NCI-H2029 treated with DMSO at 0.1 percent for 48 hours (cell line): ENCODE results near the gene KCP.

Experiments used
- DNase-seq: peaks from one replicate; lab custom pipeline; 2025; lab: John Stamatoyannopoulos, UW

Gene KCP

DNA sequence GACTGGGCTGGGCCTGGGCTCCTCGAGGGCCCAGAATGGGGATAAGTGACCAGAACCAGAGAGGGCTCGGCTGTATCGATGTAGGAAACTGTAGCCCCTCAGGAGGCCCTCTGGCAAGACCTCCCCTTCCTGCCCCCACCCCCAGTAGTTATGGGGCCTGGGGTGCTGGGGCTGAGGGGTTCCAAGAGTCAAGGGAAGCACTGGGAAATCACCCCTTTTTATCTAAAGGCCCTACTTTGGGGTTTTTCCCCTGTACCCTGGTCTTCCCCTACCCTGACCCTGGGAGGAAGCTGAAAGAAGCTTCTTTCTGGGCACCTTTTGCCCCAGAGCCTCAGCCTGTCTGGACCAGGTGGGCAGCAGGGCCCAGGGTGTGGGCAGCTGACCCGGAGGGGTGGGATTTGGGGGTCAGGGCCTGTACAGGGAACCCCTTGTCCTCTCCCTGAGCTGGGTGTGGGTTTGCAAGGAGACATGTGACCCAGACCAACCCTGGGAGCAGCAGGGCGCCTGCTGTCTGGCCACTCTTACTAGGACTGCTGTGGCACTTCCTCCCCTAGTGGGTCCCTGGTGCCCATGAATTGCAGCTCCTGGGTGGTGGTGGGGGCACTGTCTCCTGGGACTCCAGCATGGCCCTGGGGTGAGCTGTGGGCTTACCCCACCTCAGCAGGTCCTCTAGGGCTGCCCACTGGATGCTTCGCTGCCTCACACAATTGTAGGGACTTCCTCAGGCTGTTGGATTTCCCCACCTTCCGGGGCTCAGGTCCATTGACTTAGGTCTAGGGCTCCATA is 28.8 kb upstream of the KCP start:
- DNase-seq = no peak

GRCh38 chr7:128938544-128939074 is 28.1 kb upstream of the KCP start:
- no peak for DNase-seq

DNA sequence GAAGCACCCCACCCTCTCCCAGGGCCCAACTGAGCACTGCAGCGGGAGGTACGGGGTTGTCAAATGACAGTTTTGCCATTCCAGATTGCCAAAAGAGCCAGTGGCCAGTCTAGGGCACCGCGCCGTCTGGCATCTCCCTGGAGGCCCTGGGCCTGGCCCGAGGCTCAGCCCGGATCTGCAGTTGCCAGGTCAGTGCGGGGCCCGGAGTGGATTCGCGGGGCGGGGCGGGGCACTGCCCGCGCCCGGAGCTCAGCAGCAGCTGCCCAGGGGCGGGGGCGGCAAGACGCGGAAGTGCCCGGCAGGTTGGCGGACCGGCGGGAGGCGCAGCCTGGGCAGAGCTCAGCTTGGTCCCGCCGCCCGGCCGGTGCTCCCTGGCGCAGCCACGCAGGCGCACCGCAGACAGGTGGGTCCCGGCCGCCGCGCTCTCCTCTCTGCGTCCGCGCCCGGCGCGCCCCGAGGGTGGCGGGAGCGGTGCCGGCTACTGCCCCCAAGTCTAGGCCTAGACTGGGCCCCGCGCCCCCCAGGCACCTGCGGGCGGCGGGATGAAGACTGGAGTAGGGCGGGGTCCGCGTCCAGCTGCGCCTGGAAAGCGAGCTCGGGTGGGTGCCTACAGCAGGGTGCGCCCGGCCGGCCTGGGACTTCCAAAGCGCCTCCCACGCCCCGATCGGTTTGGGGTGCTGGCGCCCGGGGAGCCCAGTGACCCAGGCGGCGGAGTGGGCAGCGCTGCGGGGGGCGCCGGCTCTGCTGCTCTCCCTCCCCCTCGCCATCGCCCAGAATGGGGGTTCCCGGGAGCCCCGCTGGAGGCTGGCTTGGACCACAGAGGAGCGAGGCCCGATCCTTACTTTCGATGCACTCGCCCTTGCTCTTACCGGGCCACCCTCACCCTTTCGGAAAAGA is 27.4 kb upstream of the KCP start, which contains the start of gene IRF5:
Gene IRF5, plus strand, starts transcription at position 281 of the 897 bp plus-strand sequence. CDS start 4,155 bp downstream, outside the sequence.
- DNase-seq = no peak

- no peak for DNase-seq
Measured at GRCh38 chr7:128937271-128937646, 26.8 kb upstream of the KCP start.

GRCh38 chr7:128936798-128937197 is 26.3 kb upstream of the KCP start:
- DNase-seq = no peak

- DNase-seq = no peak
Measured at GRCh38 chr7:128935342-128935730, 24.8 kb upstream of the KCP start.

DNA sequence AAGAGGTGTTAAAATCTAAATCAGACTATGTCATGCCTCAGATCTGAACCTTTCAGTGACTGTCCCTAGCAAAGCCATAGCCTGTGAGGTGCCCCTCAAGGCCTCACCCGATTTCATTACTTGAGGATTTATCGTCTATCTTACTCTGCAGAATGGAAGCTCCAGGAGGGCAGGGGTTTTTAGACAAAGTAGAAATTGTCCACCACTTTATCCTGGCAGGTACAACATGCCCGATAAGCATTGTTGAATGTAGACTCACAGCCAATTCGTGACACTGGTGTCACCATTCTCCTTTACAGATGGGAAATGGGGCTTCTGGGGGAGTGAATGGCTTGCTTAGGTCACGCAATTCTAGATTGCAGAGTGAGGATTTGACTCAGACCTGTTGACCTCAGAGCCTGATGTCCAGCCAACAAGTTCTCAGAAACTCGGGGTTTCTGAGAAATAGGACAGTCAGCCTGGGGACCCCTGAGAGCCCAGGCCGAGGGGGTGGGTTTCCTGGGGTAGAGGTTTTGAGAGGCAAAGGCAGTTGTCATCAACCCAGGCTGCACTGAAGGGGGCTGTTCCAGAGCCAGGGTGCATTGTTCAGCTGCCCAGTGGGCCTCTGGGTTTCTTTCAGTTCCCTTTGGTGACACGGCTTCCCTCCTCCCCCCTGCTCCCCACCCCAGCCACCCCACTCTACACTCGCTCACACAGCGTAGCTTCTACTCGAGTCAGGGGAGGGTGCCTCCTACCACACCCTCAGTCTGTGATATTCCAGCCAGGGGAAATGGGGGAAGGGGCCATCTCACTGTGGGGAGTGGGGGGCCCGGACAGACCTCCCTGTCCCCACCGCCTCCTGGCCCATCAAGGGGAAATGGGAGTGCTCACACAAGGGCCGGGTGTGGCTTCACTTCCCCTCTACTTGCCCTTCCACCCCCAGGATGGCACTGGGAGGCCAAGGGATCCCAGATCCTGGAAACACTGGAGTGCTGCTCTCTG is 24.1 kb upstream of the KCP start:
- no peak for DNase-seq

DNA sequence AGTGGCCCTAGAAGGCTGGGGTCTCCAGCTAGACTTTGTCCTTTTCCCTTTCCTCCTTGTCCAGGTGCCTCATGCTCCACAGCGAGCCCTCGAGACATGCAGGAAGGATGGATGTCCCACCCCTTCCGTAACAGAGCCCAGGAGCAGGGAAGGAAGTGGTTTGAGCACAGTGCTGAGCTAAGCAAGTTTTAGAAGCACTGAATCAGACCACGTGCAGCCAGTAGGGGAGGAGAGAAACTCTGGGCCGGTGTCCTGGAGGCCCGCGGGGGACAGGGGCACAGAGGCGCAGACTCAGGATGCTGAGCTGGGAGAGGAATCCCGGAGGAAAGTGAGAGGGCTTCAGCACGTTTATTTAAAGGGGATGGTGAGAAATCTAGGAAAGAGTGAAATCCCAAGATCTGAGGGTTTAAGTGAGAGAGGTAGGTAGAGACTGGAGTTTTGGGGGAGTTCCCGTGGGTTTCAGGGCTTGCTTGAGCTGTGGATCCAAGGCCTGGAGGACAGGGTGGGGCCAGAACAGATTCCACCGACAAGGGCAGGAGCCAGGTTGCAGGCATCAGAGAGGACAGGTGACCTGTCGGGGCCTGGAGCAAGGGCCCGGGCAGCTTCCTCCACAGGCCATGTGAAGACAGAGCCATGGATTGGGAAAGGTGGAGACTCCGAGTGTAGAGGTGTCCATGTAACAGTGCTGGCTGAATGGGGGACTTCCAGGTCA is 22.8 kb upstream of the KCP start:
- no peak for DNase-seq

DNA sequence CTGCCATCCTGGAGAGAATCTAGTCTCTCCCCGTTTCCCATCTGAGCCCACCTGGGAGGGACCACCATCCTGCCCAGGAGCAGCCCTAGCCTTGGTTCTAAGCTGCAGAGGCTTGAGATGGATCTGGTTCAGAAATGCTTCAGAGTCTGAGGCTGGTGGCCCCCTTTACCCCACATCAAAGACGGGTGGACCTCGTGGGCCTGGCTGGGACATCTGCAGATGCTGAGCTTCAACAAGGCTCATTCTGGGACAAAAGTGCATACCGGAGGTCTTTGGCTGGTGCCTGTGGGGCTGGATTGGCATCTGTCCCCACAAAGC is 22.3 kb upstream of the KCP start:
- no peak for DNase-seq

DNA sequence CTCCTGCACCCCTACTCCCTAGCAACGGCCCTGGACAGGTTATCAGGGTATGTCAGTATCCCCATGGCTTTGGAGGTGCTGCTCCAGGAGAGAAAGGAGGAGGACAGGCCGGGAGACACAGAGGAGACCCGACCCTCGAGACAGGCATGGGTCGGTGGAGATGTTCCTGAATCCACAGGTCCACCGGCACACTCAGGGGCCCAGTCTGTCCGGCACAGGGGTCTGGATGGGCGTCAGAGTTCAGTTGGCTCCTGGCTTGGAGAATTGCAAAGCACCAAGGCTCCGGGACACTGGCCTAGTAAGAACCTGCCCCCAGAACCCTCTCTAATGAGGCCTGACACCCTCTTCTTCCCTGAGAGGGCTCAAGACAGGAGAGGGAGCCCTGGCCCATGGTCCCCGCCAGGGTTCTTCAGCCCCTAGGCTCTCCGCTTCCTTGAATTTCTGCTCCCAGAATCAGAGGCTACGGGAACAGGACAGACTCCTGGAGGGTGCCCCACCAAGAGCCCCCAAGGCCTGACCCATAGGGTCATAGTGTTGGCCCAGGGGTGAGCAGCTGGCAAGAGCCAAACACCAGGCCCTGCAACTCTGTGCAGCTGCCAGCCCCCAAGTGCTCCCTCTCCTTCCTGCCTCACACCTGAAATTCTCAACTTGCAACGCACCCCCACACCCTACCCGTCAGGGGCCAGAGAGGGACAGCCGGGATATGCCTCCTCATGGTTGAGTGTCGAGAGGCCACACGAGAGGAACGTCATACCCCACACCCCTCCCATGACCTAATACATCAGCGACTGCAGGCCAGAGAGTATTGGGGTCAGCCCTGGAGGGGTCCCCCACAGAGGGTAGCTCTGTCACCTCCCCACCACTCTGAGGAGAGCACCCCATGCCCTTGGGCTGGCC is 21.7 kb upstream of the KCP start:
- no peak for DNase-seq

DNA sequence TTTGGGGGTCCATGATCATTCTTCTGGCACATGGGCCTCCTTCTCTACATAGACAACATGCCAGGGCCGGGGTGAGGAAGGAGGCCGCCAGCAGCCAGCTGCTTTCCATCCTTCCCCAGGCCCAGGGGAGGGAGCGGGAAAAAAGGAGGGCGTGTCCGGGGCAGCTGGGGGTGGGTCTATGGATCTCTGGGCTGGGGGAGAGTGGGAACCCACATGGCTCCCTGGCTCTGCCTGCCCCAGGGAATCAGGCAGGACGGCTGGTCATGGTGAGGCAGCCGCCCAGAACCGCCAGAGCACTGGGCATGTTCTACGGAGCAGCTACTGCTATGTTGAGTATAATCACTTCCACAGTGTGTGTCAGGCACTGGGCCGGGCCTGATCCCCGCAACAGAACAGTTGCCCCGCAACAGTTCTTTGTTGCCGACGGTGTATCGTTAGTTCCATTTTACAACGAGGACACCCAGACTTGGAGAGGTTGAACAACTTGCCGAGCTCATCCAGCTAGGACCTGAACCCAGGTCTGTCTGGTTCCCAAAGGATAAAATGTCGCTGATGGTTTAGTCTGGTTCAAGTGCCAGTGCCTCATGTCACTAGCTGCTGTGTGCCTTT is 20.8 kb upstream of the KCP start:
- DNase-seq = no peak

DNA sequence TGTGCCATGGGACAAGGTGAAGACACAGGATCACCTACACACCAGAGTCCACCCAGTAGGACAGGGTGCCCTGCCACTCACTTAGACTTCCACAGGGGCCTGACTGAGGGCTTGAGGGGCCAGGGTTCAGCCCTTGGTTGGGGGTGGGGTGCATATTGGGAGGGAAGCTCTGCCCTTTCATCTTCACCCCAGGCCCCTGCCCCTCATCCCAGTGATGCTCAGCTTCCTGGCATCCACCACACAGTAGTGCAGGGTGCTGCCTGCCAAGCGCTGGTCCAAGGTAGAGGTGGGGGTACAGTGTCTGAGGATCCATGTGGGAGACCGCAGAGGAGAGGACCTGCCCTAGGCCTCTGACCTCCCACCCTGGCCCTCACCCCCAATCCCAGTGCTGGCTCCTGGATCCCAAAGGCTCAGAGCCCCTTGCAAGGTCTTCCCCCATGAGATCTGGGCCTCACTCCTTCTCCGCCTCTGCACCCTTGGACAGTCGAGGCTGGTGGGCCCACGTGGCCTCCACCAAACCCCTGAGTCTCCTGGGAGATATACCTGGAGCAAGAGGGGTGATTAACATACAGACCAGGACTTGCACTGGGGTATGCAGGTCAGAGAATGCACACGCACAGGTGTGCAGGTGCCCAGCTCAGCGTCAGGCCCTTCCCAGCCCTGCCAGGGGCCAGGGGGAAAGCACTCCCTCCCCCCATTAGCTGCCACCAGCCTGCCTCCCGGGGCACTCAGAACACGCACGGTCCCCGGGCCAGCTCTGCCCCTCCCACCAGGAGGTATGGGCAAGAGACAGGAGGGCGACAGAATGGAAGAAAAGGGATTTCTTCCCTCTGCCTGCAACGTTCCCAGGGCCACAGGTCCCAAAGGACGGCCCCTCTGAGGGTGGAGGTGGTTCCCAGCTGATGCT is 18.6 kb upstream of the KCP start:
- DNase-seq = no peak

DNA sequence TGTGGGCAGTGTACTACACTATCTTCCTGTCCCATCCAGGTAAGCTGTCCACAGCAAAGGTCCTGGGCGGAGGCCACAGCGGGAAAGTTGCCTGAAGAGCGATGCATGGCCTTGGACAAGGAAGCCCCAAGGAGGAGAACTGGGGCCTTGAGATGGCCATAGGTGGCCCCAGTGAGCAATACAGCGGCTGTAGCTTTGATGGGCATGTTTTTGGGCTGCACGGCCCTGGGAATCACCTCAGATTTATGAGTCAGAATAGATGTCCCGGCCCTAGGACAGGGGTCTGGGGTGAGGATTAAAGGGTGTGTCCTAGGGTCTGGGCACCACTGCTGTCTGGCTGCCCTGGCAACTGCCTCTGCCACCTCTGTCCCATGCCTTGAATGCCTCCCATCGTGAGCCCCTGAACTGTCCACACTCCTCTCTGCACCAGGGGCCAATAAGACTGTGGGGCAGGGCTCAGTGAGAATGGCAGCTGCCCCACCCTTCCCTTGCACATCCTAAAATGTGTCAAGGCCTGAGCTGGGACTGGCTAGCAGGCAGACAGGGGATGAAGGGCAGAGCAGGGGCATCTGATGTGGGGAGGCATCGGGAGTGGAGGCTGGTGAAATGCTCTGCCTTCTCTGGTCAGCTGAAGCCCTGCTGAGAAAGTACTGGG is 17.8 kb upstream of the KCP start:
- no peak for DNase-seq

- DNase-seq = no peak
Measured at GRCh38 chr7:128924707-128925588, 14.4 kb upstream of the KCP start.

GRCh38 chr7:128923411-128923800 is 12.9 kb upstream of the KCP start:
- no peak for DNase-seq

- no peak for DNase-seq
Measured at GRCh38 chr7:128922496-128923410, 12.2 kb upstream of the KCP start.
